HL-60 (cell line): ENCODE results near the gene CEP112.

Source experiments
- GABPA ChIP-seq: IDR thresholded peaks from 2 replicates; pipeline ENCODE4 v1.6.1; 2012; ENCODE audit warnings: low read depth
- POLR2AphosphoS5 ChIP-seq: IDR thresholded peaks from 2 replicates; pipeline ENCODE4 v1.6.1; 2012; ENCODE audit warnings: low read depth
- TF ChIP-seq, protein P1 (sequence below): IDR thresholded peaks from one replicate; pipeline ENCODE4 v1.5.1; 2011; ENCODE audit warnings: low read length, control low read depth, inconsistent platforms; ENCODE audit not compliant: insufficient read depth

DNA sequence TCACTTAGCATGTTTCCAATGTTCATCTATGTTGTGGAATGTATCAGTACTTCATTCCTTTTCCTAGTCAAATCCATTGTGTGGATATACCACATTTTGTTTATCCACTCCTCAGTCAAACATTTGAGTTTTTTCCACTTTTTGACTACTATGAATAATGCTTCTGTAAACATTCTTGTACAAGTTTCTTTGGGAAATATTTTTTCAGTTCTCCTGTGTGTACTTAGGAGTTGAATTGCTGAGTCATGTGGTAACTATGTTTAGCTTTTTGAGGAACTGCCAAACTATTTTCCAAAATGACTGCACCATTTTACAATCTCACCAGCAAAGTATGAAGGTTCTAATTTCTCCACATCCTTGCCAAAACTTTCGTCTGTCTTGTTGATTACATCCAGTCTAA, 406.8 kb downstream of the CEP112 start:
- TF ChIP-seq POLR2AphosphoS5 (no peak), GABPA (no peak)
- TF ChIP-seq, protein P1, sequence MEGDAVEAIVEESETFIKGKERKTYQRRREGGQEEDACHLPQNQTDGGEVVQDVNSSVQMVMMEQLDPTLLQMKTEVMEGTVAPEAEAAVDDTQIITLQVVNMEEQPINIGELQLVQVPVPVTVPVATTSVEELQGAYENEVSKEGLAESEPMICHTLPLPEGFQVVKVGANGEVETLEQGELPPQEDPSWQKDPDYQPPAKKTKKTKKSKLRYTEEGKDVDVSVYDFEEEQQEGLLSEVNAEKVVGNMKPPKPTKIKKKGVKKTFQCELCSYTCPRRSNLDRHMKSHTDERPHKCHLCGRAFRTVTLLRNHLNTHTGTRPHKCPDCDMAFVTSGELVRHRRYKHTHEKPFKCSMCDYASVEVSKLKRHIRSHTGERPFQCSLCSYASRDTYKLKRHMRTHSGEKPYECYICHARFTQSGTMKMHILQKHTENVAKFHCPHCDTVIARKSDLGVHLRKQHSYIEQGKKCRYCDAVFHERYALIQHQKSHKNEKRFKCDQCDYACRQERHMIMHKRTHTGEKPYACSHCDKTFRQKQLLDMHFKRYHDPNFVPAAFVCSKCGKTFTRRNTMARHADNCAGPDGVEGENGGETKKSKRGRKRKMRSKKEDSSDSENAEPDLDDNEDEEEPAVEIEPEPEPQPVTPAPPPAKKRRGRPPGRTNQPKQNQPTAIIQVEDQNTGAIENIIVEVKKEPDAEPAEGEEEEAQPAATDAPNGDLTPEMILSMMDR: no peak
